GM12874 (cell line): ENCODE results near the gene LHFPL3.

Experiments
- CTCF ChIP-seq: IDR thresholded peaks from 2 replicates; pipeline ENCODE4 v1.5.1; 2011; ENCODE audit warnings: low read depth, mild to moderate bottlenecking, control low read depth, low read length, moderate library complexity; ENCODE audit not compliant: insufficient read depth

LHFPL3 gene

GRCh38 chr7:104480529-104480928 lies 152.1 kb downstream of the LHFPL3 start:
- TF ChIP-seq CTCF = no peak

GRCh38 chr7:104482362-104483037 lies 154.1 kb downstream of the LHFPL3 start:
- TF ChIP-seq CTCF = no peak

- no peak for TF ChIP-seq CTCF
These were observed 158.5 kb downstream of the LHFPL3 start for GRCh38 chr7:104486931-104487330.

- no peak for TF ChIP-seq CTCF
These were observed 159.2 kb downstream of the LHFPL3 start for GRCh38 chr7:104487642-104488041.

- TF ChIP-seq CTCF = no peak
These were observed 169.1 kb downstream of the LHFPL3 start for GRCh38 chr7:104497379-104497967.

GRCh38 chr7:104499975-104500374 lies 171.6 kb downstream of the LHFPL3 start:
- no peak for TF ChIP-seq CTCF

- no peak for TF ChIP-seq CTCF
These were observed 181.5 kb downstream of the LHFPL3 start for GRCh38 chr7:104509874-104510273.
